GM23338 (cell line): ENCODE measurements around the gene SPATA20. TPM values are rescaled to one million over a fixed set of nuclear protein-coding genes. Genes with fewer than 3 reads are reported as not detected.

Experiments
- ATAC-seq: fragments of 200-7000 bp; cut with Tn5 transposase; 3 replicates; pipeline ENCODE4 v1.9.1; 2020
- DNase-seq: peaks from one replicate; pipeline ENCODE4 v3.0.0-alpha.2; 2015; ENCODE audit warnings: low spot score
- H2AFZ ChIP-seq: fragments of 200-600 bp; sonication (generic); 2 replicates; pipeline ENCODE4 v1.8.0; 2016; ENCODE audit warnings: antibody characterized with exemption, mild to moderate bottlenecking, moderate library complexity
- H3F3A ChIP-seq: fragments of 200-600 bp; sonication (generic); replicated peaks from 2 replicates; pipeline ENCODE4 v1.8.0; 2017; ENCODE audit warnings: antibody characterized with exemption, mixed run types, low read depth
- H3K27ac ChIP-seq: fragments of 200-600 bp; sonication (generic); 2 replicates; pipeline ENCODE4 v1.6.1; 2016; ENCODE audit warnings: low read depth
- H3K27me3 ChIP-seq: fragments of 200-600 bp; sonication (generic); 2 replicates; pipeline ENCODE4 v1.8.0; 2016; ENCODE audit warnings: mild to moderate bottlenecking, mixed run types, moderate library complexity; ENCODE audit not compliant: insufficient read depth
- H3K36me3 ChIP-seq: fragments of 200-600 bp; sonication (generic); 2 replicates; pipeline ENCODE4 v1.8.0; 2016; ENCODE audit warnings: mild to moderate bottlenecking; ENCODE audit not compliant: insufficient read depth
- H3K4me1 ChIP-seq: fragments of 200-600 bp; sonication (generic); 2 replicates; pipeline ENCODE4 v1.8.0; 2016; ENCODE audit warnings: mild to moderate bottlenecking, moderate library complexity; ENCODE audit not compliant: insufficient read depth
- H3K4me2 ChIP-seq: fragments of 200-600 bp; sonication (generic); 2 replicates; pipeline ENCODE4 v1.7.1; 2017; ENCODE audit warnings: mixed run types
- H3K4me3 ChIP-seq: fragments of 200-600 bp; sonication (generic); 2 replicates; pipeline ENCODE4 v1.6.1; 2016; ENCODE audit warnings: mixed run types
- H3K79me2 ChIP-seq: fragments of 200-600 bp; sonication (generic); replicated peaks from 2 replicates; pipeline ENCODE4 v1.8.0; 2017; ENCODE audit warnings: mild to moderate bottlenecking; ENCODE audit not compliant: insufficient read depth
- H3K9me2 ChIP-seq: fragments of 200-600 bp; sonication (generic); 2 replicates; pipeline ENCODE4 v1.8.0; 2017; ENCODE audit not compliant: insufficient read depth
- H4K20me1 ChIP-seq: fragments of 200-600 bp; sonication (generic); replicated peaks from 2 replicates; pipeline ENCODE4 v1.8.0; 2017; ENCODE audit warnings: mild to moderate bottlenecking; ENCODE audit not compliant: insufficient read depth
- H3K27ac Mint-ChIP-seq: 2 replicates; pipeline ENCODE4 v1.8.0; 2020; ENCODE audit warnings: inconsistent platforms, mild to moderate bottlenecking, moderate library complexity, mixed read lengths
- H3K27me3 Mint-ChIP-seq: 3 replicates; pipeline ENCODE4 v1.8.0; 2022; ENCODE audit warnings: low read depth, mild to moderate bottlenecking, moderate library complexity, mixed read lengths, inconsistent platforms; ENCODE audit not compliant: insufficient read depth, poor library complexity
- H3K36me3 Mint-ChIP-seq: 3 replicates; pipeline ENCODE4 v1.8.0; 2021; ENCODE audit warnings: low read depth, mild to moderate bottlenecking, inconsistent platforms, moderate library complexity, mixed read lengths
- H3K4me1 Mint-ChIP-seq: 3 replicates; pipeline ENCODE4 v1.8.0; 2020; ENCODE audit warnings: mild to moderate bottlenecking, inconsistent platforms, mixed read lengths
- H3K4me3 Mint-ChIP-seq: 3 replicates; pipeline ENCODE4 v1.8.0; 2021; ENCODE audit warnings: moderate library complexity, mild to moderate bottlenecking, inconsistent platforms, mixed read lengths
- H3K9me3 Mint-ChIP-seq: 3 replicates; pipeline ENCODE4 v1.8.0; 2020; ENCODE audit warnings: moderate library complexity, mild to moderate bottlenecking, inconsistent platforms, mixed read lengths
- CREB1 ChIP-seq: fragments of 250-450 bp; sonication (Bioruptor Pico); IDR thresholded peaks from 2 replicates; pipeline ENCODE4 v1.5.0; 2020; ENCODE audit warnings: low read depth, mild to moderate bottlenecking, moderate library complexity
- CTCF ChIP-seq, 2 experiments: fragments of 200-600 bp in 1 of 2; sonication (generic) in 1 of 2; conservative IDR thresholded peaks; 2 replicates each; pipeline versions ENCODE4 v1.5.1 to v1.6.1; 2016 to 2017; ENCODE audit warnings: antibody characterized with exemption in 2 of 2, low read depth in 2 of 2, mild to moderate bottlenecking in 2 of 2, moderate library complexity in 1 of 2
- EZH2 ChIP-seq: fragments of 200-600 bp; sonication (generic); IDR thresholded peaks from one replicate; pipeline ENCODE4 v1.8.0; 2017; ENCODE audit warnings: antibody characterized with exemption, mild to moderate bottlenecking, low read depth; ENCODE audit not compliant: unreplicated experiment
- JUNB ChIP-seq: IDR thresholded peaks from one replicate; pipeline ENCODE4 v1.6.1; 2016; ENCODE audit warnings: antibody characterized with exemption; ENCODE audit not compliant: unreplicated experiment
- NANOG ChIP-seq: IDR thresholded peaks from 2 replicates; pipeline ENCODE4 v1.6.1; 2016; ENCODE audit warnings: antibody characterized with exemption, borderline replicate concordance
- STAT1 ChIP-seq: IDR thresholded peaks from one replicate; pipeline ENCODE4 v1.6.1; 2016; ENCODE audit warnings: antibody characterized with exemption; ENCODE audit not compliant: unreplicated experiment
- ZNF114 ChIP-seq: fragments of 250-450 bp; sonication (Bioruptor Pico); IDR thresholded peaks from 2 replicates; pipeline ENCODE4 v1.5.0; 2020; ENCODE audit warnings: mild to moderate bottlenecking, moderate library complexity
- ZNF331 ChIP-seq: fragments of 250-450 bp; sonication (Bioruptor Pico); IDR thresholded peaks from 2 replicates; pipeline ENCODE4 v1.5.0; 2020; ENCODE audit warnings: low read depth, mild to moderate bottlenecking, moderate library complexity
- ZNF462 ChIP-seq: fragments of 250-450 bp; sonication (Bioruptor Pico); IDR thresholded peaks from 2 replicates; pipeline ENCODE4 v1.5.0; 2020; ENCODE audit warnings: mild to moderate bottlenecking, moderate library complexity
- polyA plus RNA-seq: library from polyadenylated mRNA; unstranded; fragments of >200 nt; fragmentation: Nextera tagmentation; extraction: Ambion mirVana; gene quantifications from 2 replicates; pipeline ENCODE4 v1.2.1, GENCODE V29; 2016
- total RNA-seq: library from RNA; depleted of rRNA; stranded (reverse); fragments of >200 nt; shearing (Covaris generic); gene quantifications from 2 replicates; pipeline ENCODE4 v1.2.3, GENCODE V29; 2014

Gene SPATA20
- total and polyA plus RNA-seq, 2 experiments from 2014 or later = 13.8 to 32.7 TPM

- TF ChIP-seq ZNF462 (CRISPR knock-in tag) = no peak
Observed at GRCh38 chr17:50584749-50585148, 37.8 kb downstream of the SPATA20 start (continued).

- no peak for ATAC-seq
- Histone ChIP-seq H3K4me1 (no peaks in the 10 kb centered on the region; the same call in 1 of the 2 replicates), H3K79me2 (no peaks in the 10 kb centered on the region), H3K27me3 (no peaks in the 10 kb centered on the region), H3K9me2 (no peaks in the 10 kb centered on the region), H3K27ac (no peak overlapping the region), H2AFZ (no peak overlapping the region), H3K36me3 (no peaks in the 10 kb centered on the region), H4K20me1 (no peaks in the 10 kb centered on the region), H3F3A (no peaks in the 10 kb centered on the region), H3K4me2 (no peak overlapping the region), H3K4me3 (no peak overlapping the region)
- no peak overlapping the region for H3K4me3 Mint-ChIP-seq
- H3K9me3 Mint-ChIP-seq = no peaks in the 10 kb centered on the region; the same call in 2 of the 3 replicates
- no peak overlapping the region for H3K27ac Mint-ChIP-seq
- peaks cover 24% of the 10 kb centered on the region for H3K4me1 Mint-ChIP-seq
- no peak for DNase-seq
- H3K36me3 Mint-ChIP-seq = no peaks in the 10 kb centered on the region
- H3K27me3 Mint-ChIP-seq = peaks cover 27% of the 10 kb centered on the region
- TF ChIP-seq ZNF462 (CRISPR knock-in tag) (no peak), CTCF (conservative IDR thresholded peaks at IDR 0.05; ENCODE audit: low read depth in 2 of 2) (no peak), EZH2 (no peak), JUNB (no peak), STAT1 (no peak), ZNF331 (no peak), NANOG (no peak), CREB1 (CRISPR knock-in tag) (no peak), ZNF114 (no peak)
Observed at GRCh38 chr17:50585346-50585745, 38.4 kb downstream of the SPATA20 start.
